Breast epithelium (tissue), 3 donors: ENCODE data around the gene GNAQ.

Experiments used
- POLR2AphosphoS5 ChIP-seq, 3 donors: sonication (generic); formaldehyde crosslinking; IDR thresholded peaks; one replicate each; pipeline ENCODE4 v1.6.1; 2017; ENCODE audit warnings: antibody characterized with exemption in 3 of 3
- TF ChIP-seq, protein P1 (sequence below), 3 donors: fragments of 450-650 bp; IDR thresholded peaks; one replicate each; pipeline ENCODE4 v1.5.1; 2016 to 2017; ENCODE audit warnings: antibody characterized with exemption in 3 of 3, mild to moderate bottlenecking in 3 of 3, moderate library complexity in 3 of 3

GRCh38 chr9:77991191-77991590, 40.4 kb downstream of the GNAQ start:
- no peak for TF ChIP-seq POLR2AphosphoS5 (IDR thresholded peaks at IDR 0.05)
- TF ChIP-seq, protein P1, sequence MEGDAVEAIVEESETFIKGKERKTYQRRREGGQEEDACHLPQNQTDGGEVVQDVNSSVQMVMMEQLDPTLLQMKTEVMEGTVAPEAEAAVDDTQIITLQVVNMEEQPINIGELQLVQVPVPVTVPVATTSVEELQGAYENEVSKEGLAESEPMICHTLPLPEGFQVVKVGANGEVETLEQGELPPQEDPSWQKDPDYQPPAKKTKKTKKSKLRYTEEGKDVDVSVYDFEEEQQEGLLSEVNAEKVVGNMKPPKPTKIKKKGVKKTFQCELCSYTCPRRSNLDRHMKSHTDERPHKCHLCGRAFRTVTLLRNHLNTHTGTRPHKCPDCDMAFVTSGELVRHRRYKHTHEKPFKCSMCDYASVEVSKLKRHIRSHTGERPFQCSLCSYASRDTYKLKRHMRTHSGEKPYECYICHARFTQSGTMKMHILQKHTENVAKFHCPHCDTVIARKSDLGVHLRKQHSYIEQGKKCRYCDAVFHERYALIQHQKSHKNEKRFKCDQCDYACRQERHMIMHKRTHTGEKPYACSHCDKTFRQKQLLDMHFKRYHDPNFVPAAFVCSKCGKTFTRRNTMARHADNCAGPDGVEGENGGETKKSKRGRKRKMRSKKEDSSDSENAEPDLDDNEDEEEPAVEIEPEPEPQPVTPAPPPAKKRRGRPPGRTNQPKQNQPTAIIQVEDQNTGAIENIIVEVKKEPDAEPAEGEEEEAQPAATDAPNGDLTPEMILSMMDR (IDR thresholded peaks at IDR 0.05): no peak
